Sigmoid colon (tissue), 7 donors: Measurements from ENCODE around the gene ATP1A2. TPM values are rescaled to one million over a fixed set of nuclear protein-coding genes. Genes with fewer than 3 reads are reported as not detected.

Source experiments
- DNase-seq: peaks from one replicate; pipeline ENCODE4 v3.0.0-alpha.2; 2019
- H3K27ac ChIP-seq, 4 donors: fragments of 200-600 bp; sonication (generic); one replicate each; pipeline ENCODE4 v1.5.1; 2016 to 2019; ENCODE audit warnings: mild to moderate bottlenecking in 1 of 4
- H3K27me3 ChIP-seq, 3 donors: fragments of 200-600 bp; sonication (generic); one replicate each; pipeline ENCODE4 v1.5.1; 2019; ENCODE audit warnings: mild to moderate bottlenecking in 1 of 3
- H3K36me3 ChIP-seq, 4 donors: fragments of 200-600 bp; sonication (generic); one replicate each; pipeline ENCODE4 v1.5.1; 2016 to 2019
- H3K4me1 ChIP-seq, 4 donors: fragments of 200-600 bp; sonication (generic); one replicate each; pipeline ENCODE4 v1.5.1; 2017 to 2019
- H3K4me3 ChIP-seq, 4 donors: fragments of 200-600 bp; sonication (generic); one replicate each; pipeline ENCODE4 v1.5.1; 2017 to 2019; ENCODE audit warnings: mild to moderate bottlenecking in 2 of 4, moderate library complexity in 1 of 4
- H3K9me3 ChIP-seq, 4 donors: fragments of 200-600 bp in 3 of 4; sonication (generic) in 3 of 4; one replicate each; pipeline versions ENCODE4 v1.5.1 to v1.6.1; 2013 to 2019
- EP300 ChIP-seq, 4 donors: sonication (generic); formaldehyde crosslinking; IDR thresholded peaks; one replicate each; pipeline ENCODE4 v1.6.1; 2017; ENCODE audit warnings: antibody characterized with exemption in 4 of 4
- POLR2A ChIP-seq, 2 donors: fragments of 450-650 bp; IDR thresholded peaks; one replicate each; pipeline ENCODE4 v1.6.1; 2016; ENCODE audit warnings: antibody characterized with exemption in 2 of 2, mild to moderate bottlenecking in 2 of 2, moderate library complexity in 2 of 2
- POLR2AphosphoS5 ChIP-seq, 4 donors: sonication (generic); formaldehyde crosslinking; IDR thresholded peaks; one replicate each; pipeline ENCODE4 v1.6.1; 2017; ENCODE audit warnings: antibody characterized with exemption in 4 of 4
- WGBS, 2 donors: extraction: QIAGEN DNeasy Blood & Tissue Kit; methylation state at CpG; one replicate each; pipeline ENCODE4 v1.1.7; 2013; 5-methylcytosine and 5-hydroxymethylcytosine counted together
- intact Hi-C: fragments of 100-400 bp; cut with DNase I; formaldehyde crosslinking; loops from one replicate; pipeline ENCODE4 v1.15.1; 2023
- polyA plus RNA-seq, 3 donors: library from polyadenylated mRNA; stranded (reverse); fragments of 200-250 nt; gene quantifications; one replicate each; pipeline ENCODE4 v1.2.3, GENCODE V29; 2013
- total RNA-seq, 4 donors: library from RNA; depleted of rRNA; stranded (reverse); fragments of >200 nt; gene quantifications; one replicate each; pipeline ENCODE4 v1.1.0, GENCODE V29; 2016
- TF ChIP-seq, protein P1 (sequence below), 4 experiments: fragments of 450-650 bp in 3 of 4; fragments of 200-600 bp in 1 of 4; IDR thresholded peaks; one replicate each; pipeline ENCODE4 v1.5.1; 2016 to 2019; ENCODE audit warnings: antibody characterized with exemption in 4 of 4, mild to moderate bottlenecking in 3 of 4, moderate library complexity in 2 of 4
- donor health status: healthy with polysubstance abuse.
- donor health status: Bipolar disorder and iron deficiency.
- donor health status: healthy.

ATP1A2 gene
- total and polyA plus RNA-seq, 7 donors: 0.92 to 153 (median 60.7) TPM

DNA sequence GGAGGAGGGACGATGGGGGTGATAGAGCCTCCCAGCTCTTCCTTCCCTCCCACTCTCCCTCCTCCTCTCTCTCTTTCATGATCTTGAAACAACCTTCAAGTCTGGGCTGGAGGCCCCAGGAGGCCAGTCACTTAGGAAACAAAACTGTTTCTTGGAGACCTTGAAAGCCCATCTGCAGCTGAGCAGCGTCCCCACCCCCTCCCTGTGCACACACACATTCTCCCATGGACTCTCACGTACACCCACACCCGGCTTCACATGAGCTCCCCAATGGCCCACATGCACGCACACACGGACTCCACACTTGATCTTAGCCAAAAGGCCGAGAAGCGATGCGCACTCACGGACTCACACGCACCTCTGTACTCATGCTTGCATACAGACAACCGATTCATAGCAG lies 3.2 kb upstream of the ATP1A2 start:
- intact Hi-C loops: no loop called here
- Histone ChIP-seq H3K27ac (no peak overlapping the region), H3K4me1 (peaks cover 0 to 39% (median 25%) of the 10 kb centered on the region in 4 donors)

DNA sequence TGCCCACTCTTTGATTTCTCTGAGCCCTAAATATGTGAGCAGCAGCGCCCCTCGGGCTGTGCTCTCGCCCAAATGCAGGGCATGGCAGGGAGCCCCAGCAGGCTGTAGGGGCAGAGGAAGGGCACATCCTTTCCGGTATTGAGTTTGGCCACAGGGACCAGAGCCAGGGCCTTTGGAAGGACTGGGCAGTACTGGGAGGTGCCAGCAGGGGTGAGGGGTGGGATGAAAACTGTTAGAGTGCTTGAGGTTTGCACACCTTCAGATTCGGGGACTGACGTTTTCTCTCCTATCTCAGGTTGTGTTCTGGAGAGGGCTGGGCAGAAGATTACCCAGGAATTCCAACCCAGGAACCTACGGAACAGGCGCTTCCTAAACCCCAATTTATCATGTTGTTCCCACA lies 2.2 kb upstream of the ATP1A2 start:
- Histone ChIP-seq H3K36me3 (no peaks in the 10 kb centered on the region), H3K27ac (peak overlapping the region in 3 of 4 donors; percentile 84 to 89 (median 86)), H3K9me3 (no peaks in the 10 kb centered on the region), H3K4me1 (peaks cover 0 to 50% (median 35%) of the 10 kb centered on the region in 4 donors), H3K4me3 (no peak overlapping the region), H3K27me3 (no peaks in the 10 kb centered on the region)
- no peak for DNase-seq
- WGBS, 2 donors: 85 to 88% methylated on average over 8 of the region's 8 CpGs
- intact Hi-C loops: no loop called here
- TF ChIP-seq, protein P1, sequence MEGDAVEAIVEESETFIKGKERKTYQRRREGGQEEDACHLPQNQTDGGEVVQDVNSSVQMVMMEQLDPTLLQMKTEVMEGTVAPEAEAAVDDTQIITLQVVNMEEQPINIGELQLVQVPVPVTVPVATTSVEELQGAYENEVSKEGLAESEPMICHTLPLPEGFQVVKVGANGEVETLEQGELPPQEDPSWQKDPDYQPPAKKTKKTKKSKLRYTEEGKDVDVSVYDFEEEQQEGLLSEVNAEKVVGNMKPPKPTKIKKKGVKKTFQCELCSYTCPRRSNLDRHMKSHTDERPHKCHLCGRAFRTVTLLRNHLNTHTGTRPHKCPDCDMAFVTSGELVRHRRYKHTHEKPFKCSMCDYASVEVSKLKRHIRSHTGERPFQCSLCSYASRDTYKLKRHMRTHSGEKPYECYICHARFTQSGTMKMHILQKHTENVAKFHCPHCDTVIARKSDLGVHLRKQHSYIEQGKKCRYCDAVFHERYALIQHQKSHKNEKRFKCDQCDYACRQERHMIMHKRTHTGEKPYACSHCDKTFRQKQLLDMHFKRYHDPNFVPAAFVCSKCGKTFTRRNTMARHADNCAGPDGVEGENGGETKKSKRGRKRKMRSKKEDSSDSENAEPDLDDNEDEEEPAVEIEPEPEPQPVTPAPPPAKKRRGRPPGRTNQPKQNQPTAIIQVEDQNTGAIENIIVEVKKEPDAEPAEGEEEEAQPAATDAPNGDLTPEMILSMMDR (IDR thresholded peaks at IDR 0.05): no peak
- TF ChIP-seq EP300 (IDR thresholded peaks at IDR 0.05) (no peak), POLR2A (IDR thresholded peaks at IDR 0.05) (no peak), POLR2AphosphoS5 (IDR thresholded peaks at IDR 0.05) (no peak)

More for the DNA sequence above, 3.2 kb upstream of the ATP1A2 start:
- no peak for TF ChIP-seq POLR2AphosphoS5 (IDR thresholded peaks at IDR 0.05)
- no peak for TF ChIP-seq EP300 (IDR thresholded peaks at IDR 0.05)
- no peak for TF ChIP-seq POLR2A (IDR thresholded peaks at IDR 0.05)
- TF ChIP-seq, protein P1 (IDR thresholded peaks at IDR 0.05): no peak
- Histone ChIP-seq H3K9me3 (no peaks in the 10 kb centered on the region), H3K4me3 (no peak overlapping the region), H3K36me3 (no peaks in the 10 kb centered on the region), H3K27me3 (no peaks in the 10 kb centered on the region)
- no peak for DNase-seq
- 82 to 83% methylated on average over 12 of the region's 12 CpGs for WGBS, 2 donors

DNA sequence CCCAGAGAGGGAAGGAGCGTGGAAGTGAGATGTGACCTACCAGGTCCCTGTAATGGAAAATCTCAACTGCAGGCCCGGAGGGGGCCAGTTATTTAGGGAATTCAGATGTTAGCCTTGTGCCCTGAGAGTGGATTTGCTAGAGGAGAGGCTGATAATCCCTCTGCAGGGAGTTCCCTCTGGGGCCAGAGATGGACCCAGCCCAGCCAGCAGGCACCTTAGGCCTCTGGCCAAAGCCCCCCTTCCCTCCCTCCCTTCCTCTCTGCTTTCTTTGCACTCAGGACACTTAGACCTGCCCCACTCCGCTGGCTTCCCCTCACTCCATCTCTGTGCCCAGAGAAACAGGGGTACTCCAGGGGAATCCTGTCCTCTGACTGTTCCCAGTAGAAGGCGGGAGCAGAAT lies 1.5 kb upstream of the ATP1A2 start:
- Histone ChIP-seq H3K4me1 (peaks cover 0 to 55% (median 41%) of the 10 kb centered on the region in 4 donors), H3K27ac (peak overlapping the region; percentile 84 to 89 (median 86)), H3K9me3 (no peaks in the 10 kb centered on the region), H3K27me3 (no peaks in the 10 kb centered on the region), H3K4me3 (no peak overlapping the region), H3K36me3 (no peaks in the 10 kb centered on the region)
- no peak for DNase-seq
- TF ChIP-seq POLR2A (IDR thresholded peaks at IDR 0.05): no peak
- no peak for TF ChIP-seq EP300 (IDR thresholded peaks at IDR 0.05)
- no peak for TF ChIP-seq POLR2AphosphoS5 (IDR thresholded peaks at IDR 0.05)
- TF ChIP-seq, protein P1 (IDR thresholded peaks at IDR 0.05): no peak
- intact Hi-C loops: no loop called here
- 81 to 85% methylated on average over 4 of the region's 4 CpGs for WGBS, 2 donors

DNA sequence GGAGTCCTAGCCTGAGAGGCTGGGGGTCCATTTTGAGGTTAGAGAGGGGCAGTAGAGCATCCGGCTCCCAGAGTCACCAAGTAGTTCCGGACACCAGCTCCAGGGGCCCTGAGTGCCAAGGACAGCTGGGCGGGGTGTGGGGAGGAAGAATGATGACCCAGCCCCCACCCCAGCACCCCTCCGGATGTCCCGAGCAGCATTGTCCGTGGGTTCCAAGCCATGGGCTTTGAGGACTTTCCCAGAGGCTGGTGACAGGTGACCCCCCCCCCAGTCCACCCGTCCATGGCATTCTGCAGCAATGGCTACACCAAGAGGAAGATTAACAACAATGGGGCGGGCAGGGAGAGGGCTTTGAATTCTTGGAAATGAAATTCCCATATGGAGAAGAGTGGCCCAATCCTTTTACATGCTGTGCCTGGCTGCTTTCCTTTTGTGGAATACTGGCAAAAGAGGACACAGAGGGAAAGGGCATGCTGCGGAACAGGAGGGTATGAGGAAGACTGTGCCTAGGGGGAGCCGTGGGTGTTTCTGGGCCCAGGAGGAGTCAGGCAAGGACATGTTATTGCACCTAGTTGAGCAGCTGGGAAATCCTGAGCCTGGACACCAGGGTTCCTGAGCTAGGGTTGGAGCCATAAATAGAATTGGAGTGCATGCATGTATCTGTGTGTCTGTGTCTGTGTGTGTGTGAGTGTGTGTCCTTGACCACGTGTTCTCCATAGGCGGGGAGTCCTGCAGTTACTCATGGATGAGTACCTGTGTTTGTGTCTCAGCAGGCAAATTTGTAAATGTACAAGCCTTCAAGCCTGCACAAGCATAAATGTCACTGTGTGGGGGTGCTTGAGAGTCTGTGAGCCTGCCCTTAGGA lies 956 bp downstream of the ATP1A2 start:
- intact Hi-C loops: loop anchor here (5.0 kb wide), 1 partner anchor 91 kb away; the partner anchor contains the start of gene PEA15
- no peaks in the 10 kb centered on the region for H3K27me3 ChIP-seq
- H3K36me3 ChIP-seq: peaks cover 0 to 9% (median 3%) of the 10 kb centered on the region in 4 donors
- H3K9me3 ChIP-seq: no peaks in the 10 kb centered on the region
- H3K4me1 ChIP-seq: peaks cover 0 to 64% (median 47%) of the 10 kb centered on the region in 4 donors
- peak overlapping the region; percentile 33 to 59 (median 54) for H3K4me3 ChIP-seq
- 56 to 63% methylated on average over 12 of the region's 12 CpGs for WGBS, 2 donors
- no peak for TF ChIP-seq EP300 (IDR thresholded peaks at IDR 0.05)
- peak in 3 of 4 donors; percentile 54 to 60 (median 57) for TF ChIP-seq POLR2AphosphoS5 (IDR thresholded peaks at IDR 0.05)
- peak in 1 of 2 donors; percentile 12 for TF ChIP-seq POLR2A (IDR thresholded peaks at IDR 0.05)
- DNase-seq: no peak
- peak overlapping the region; percentile 84 to 89 (median 86) for H3K27ac ChIP-seq

DNA sequence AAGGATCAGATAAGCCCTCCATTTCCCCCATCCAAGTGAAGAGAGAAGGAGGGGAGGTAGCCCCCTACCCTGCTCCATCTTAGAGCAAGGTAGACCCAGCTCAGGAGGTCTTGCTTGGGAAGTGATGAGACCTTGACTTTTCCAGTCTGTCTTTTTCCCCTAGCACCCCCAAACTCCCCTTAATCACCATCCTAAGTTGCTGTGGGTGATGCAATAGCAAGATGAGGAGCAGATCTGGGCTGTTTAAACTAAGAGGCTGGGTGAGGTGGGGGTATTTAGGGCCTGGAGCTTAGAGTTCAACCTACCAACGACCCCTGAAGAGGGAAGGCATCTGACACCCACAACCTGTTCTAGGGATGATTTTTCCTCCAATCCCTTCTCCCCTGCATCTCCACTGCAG lies 1.7 kb downstream of the ATP1A2 start:
- DNase-seq: no peak
- H3K4me3 ChIP-seq: peak overlapping the region; percentile 33 to 59 (median 54)
- intact Hi-C loops: loop anchor here (5.0 kb wide), 1 partner anchor 90 kb away; the partner anchor contains the start of gene PEA15
- H3K36me3 ChIP-seq: peaks cover 0 to 17% (median 3%) of the 10 kb centered on the region in 4 donors
- H3K9me3 ChIP-seq: no peaks in the 10 kb centered on the region
- peak overlapping the region; percentile 84 to 89 (median 86) for H3K27ac ChIP-seq
- H3K27me3 ChIP-seq: no peaks in the 10 kb centered on the region
- TF ChIP-seq EP300 (IDR thresholded peaks at IDR 0.05) (no peak), POLR2A (IDR thresholded peaks at IDR 0.05) (no peak), POLR2AphosphoS5 (IDR thresholded peaks at IDR 0.05) (no peak)
- TF ChIP-seq, protein P1 (IDR thresholded peaks at IDR 0.05): no peak
- WGBS, 2 donors: 13 to 28% methylated on average over 1 of the region's 1 CpG
- H3K4me1 ChIP-seq: peaks cover 0 to 64% (median 47%) of the 10 kb centered on the region in 4 donors
